T-cell (primary cell): ENCODE data around the gene GH2. TPM values are rescaled to one million over a fixed set of nuclear protein-coding genes. Genes with fewer than 3 reads are reported as not detected.
"Not testable (repeated sequence)": the region's sequence is repeated elsewhere in the genome, so short reads cannot be mapped to it uniquely, and the experiment has no call there.

ENCODE experiments used
- ATAC-seq, 4 experiments: fragments of 200-7000 bp in 3 of 4; fragments of 150-1000 bp in 1 of 4; cut with Tn5 transposase; replicated peaks in 1 of 4; 1 replicate in 3 of 4; 2 replicates in 1 of 4; pipeline ENCODE4 v1.10.0; 2021; ENCODE audit warnings: moderate library complexity in 3 of 4, mild to moderate bottlenecking in 2 of 4, moderate number of reproducible peaks in 1 of 4
- CTCF ChIA-PET, 2 donors: fragments of 300-600 bp; sonication (Branson Sonifier 250); formaldehyde crosslinking; loops; one replicate each; lab custom pipeline; 2022; ENCODE audit warnings: antibody characterized with exemption in 2 of 2; lab: Charles Lee
- POLR2A ChIA-PET, 2 donors: fragments of 300-600 bp; sonication (Branson Sonifier 250); formaldehyde crosslinking; loops; one replicate each; lab custom pipeline; 2022; ENCODE audit warnings: antibody characterized with exemption in 2 of 2; lab: Charles Lee
- DNase-seq, 35 experiments: peaks; one replicate each; pipeline versions ENCODE4 v3.0.0 to v3.0.0-alpha.2; 2013 to 2023
- H3K27ac ChIP-seq: one replicate; pipeline ENCODE4 v1.5.1; 2013; ENCODE audit warnings: low read length
- H3K27me3 ChIP-seq, 2 experiments: replicated peaks in 1 of 2; 1 replicate in 1 of 2; 2 replicates in 1 of 2; pipeline versions ENCODE4 v1.6.1 to v1.7.0; 2013; ENCODE audit warnings: low read length in 1 of 2, mixed read lengths in 1 of 2; ENCODE audit not compliant: control insufficient read depth in 2 of 2, insufficient read depth in 2 of 2; ENCODE audit errors: extremely low read depth in 1 of 2
- H3K36me3 ChIP-seq, 2 donors: 1 replicate in 1 of 2; 2 replicates in 1 of 2; pipeline versions ENCODE4 v1.6.1 to v1.7.0; 2013; ENCODE audit warnings: low read length in 1 of 2; ENCODE audit not compliant: control insufficient read depth in 2 of 2, insufficient read depth in 1 of 2; ENCODE audit errors: extremely low read depth in 1 of 2
- H3K4me1 ChIP-seq, 2 experiments: 1 replicate in 1 of 2; 2 replicates in 1 of 2; pipeline versions ENCODE4 v1.6.1 to v1.7.0; 2013; ENCODE audit warnings: low read length in 2 of 2, mixed read lengths in 1 of 2; ENCODE audit not compliant: insufficient read depth in 2 of 2, control insufficient read depth in 1 of 2; ENCODE audit errors: extremely low read depth in 1 of 2
- H3K4me3 ChIP-seq, 2 donors: 1 replicate in 1 of 2; 2 replicates in 1 of 2; pipeline versions ENCODE4 v1.5.1 to v1.7.0; 2013; ENCODE audit warnings: mild to moderate bottlenecking in 2 of 2, low read length in 1 of 2, moderate library complexity in 1 of 2; ENCODE audit not compliant: control insufficient read depth in 1 of 2; ENCODE audit errors: extremely low read depth in 1 of 2
- H3K9me3 ChIP-seq: 2 replicates; pipeline ENCODE4 v1.7.0; 2013
- H3K27ac Mint-ChIP-seq, 2 donors: one replicate each; pipeline ENCODE4 v1.8.0; 2020 to 2021; ENCODE audit warnings: mild to moderate bottlenecking in 2 of 2, mixed read lengths in 2 of 2
- H3K27me3 Mint-ChIP-seq, 2 donors: one replicate each; pipeline ENCODE4 v1.8.0; 2021 to 2022; ENCODE audit warnings: mixed read lengths in 2 of 2
- H3K36me3 Mint-ChIP-seq: one replicate; pipeline ENCODE4 v1.8.0; 2021; ENCODE audit warnings: mixed read lengths
- H3K4me1 Mint-ChIP-seq, 3 donors: one replicate each; pipeline ENCODE4 v1.8.0; 2020 to 2022; ENCODE audit warnings: mixed read lengths in 3 of 3, mild to moderate bottlenecking in 1 of 3
- H3K4me3 Mint-ChIP-seq, 3 donors: one replicate each; pipeline ENCODE4 v1.8.0; 2020 to 2022; ENCODE audit warnings: mild to moderate bottlenecking in 3 of 3, mixed read lengths in 3 of 3, moderate library complexity in 3 of 3
- H3K9me3 Mint-ChIP-seq, 3 donors: one replicate each; pipeline ENCODE4 v1.8.0; 2020 to 2022; ENCODE audit warnings: mixed read lengths in 3 of 3
- WGBS: methylation state at CpG from one replicate; pipeline ENCODE4 v1.1.5; 2013; ENCODE audit warnings: missing lambda C conversion rate; ENCODE audit not compliant: insufficient coverage; 5-methylcytosine and 5-hydroxymethylcytosine counted together
- total RNA-seq, 35 experiments: library from RNA in 6 of 35; stranded (reverse) in 6 of 35; fragments of 120-200 nt in 1 of 35; gene quantifications; one replicate each; pipeline versions ENCODE4 v1.2.1 to v1.2.4 and lab custom pipeline; 2013 to 2026

Gene GH2
- total RNA-seq, 5 donors from 2014 or later (not counting 1 experiment from before 2014, with no cell fraction given): not detected

GRCh38 chr17:63881337-63881736 lies 407 bp downstream of the GH2 start:
- H3K36me3 ChIP-seq, H3K4me3 ChIP-seq, ATAC-seq, H3K36me3 Mint-ChIP-seq, H3K4me1 ChIP-seq, H3K27ac Mint-ChIP-seq, H3K4me3 Mint-ChIP-seq, H3K9me3 Mint-ChIP-seq, H3K27ac ChIP-seq, H3K27me3 Mint-ChIP-seq, DNase-seq, POLR2A ChIA-PET, H3K4me1 Mint-ChIP-seq, H3K9me3 ChIP-seq: not testable (repeated sequence)
- CTCF ChIA-PET: interaction anchor here (0.6 to 1.1 kb wide), 2 partner anchors 12 to 147 kb away, joined by 3 to 5 read pairs; no protein-coding TSS in a partner anchor
- H3K27me3 ChIP-seq: peaks cover 0 to 23% of the 10 kb centered on the region in 2 experiments
- 92% methylated on average over 5 of the region's 11 CpGs for WGBS

DNA sequence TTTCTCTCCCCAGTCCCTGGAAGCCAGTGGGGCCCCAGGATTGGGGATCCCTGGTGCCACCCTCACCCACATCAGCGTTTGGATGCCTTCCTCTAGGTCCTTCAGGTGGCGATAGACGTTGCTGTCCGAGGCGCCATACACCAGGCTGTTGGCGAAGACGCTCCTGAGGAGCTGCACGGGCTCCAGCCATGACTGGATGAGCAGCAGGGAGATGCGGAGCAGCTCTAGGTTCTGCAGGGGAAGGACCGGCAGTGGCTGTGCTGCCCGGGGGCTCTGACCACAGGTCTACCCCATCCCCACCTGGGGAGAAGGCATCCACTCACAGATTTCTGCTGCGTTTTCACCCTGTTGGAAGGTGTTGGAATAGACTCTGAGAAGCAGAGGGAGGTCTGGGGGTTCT lies 1.0 kb downstream of the GH2 start:
- ChIA-PET CTCF (interaction anchor here in 1 of 2 donors (0.6 kb wide), 1 partner anchor 148 kb away, joined by 5 read pairs; no protein-coding TSS in a partner anchor), POLR2A (no interaction called here)
- H3K4me3 ChIP-seq: no peak overlapping the region
- whole genome bisulfite sequencing: 86% methylated on average over 7 of the region's 12 CpGs
- Mint-ChIP-seq H3K4me3 (no peak overlapping the region), H3K27ac (no peak overlapping the region), H3K36me3 (no peaks in the 10 kb centered on the region), H3K4me1 (peaks cover 0 to 1% (median 0%) of the 10 kb centered on the region in 3 donors), H3K9me3 (no peaks in the 10 kb centered on the region), H3K27me3 (no peaks in the 10 kb centered on the region)
- peaks cover 0 to 3% of the 10 kb centered on the region in 2 experiments for H3K4me1 ChIP-seq
- no peak overlapping the region for H3K27ac ChIP-seq
- H3K27me3 ChIP-seq: peaks cover 0 to 23% of the 10 kb centered on the region in 2 experiments
- no peaks in the 10 kb centered on the region for H3K9me3 ChIP-seq
- ATAC-seq: no peak
- DNase-seq: no peak
- no peaks in the 10 kb centered on the region for H3K36me3 ChIP-seq

GRCh38 chr17:63878413-63878812 lies 3.3 kb downstream of the GH2 start:
- H3K4me3 ChIP-seq, H3K36me3 ChIP-seq, H3K36me3 Mint-ChIP-seq, ATAC-seq, H3K27me3 Mint-ChIP-seq, H3K9me3 ChIP-seq, H3K4me1 Mint-ChIP-seq, H3K9me3 Mint-ChIP-seq, DNase-seq, H3K27ac ChIP-seq, H3K27ac Mint-ChIP-seq, H3K4me3 Mint-ChIP-seq, H3K4me1 ChIP-seq: not testable (repeated sequence)
- ChIA-PET POLR2A (interaction anchor here in 1 of 2 donors (0.6 kb wide), 1 partner anchor 309 kb away, joined by 6 read pairs; no protein-coding TSS in a partner anchor), CTCF (interaction anchor here in 1 of 2 donors (0.6 kb wide), 1 partner anchor 9 kb away, joined by 3 read pairs; no protein-coding TSS in a partner anchor)
- peaks cover 0 to 23% of the 10 kb centered on the region in 2 experiments for H3K27me3 ChIP-seq
- 81% methylated on average over 5 of the region's 9 CpGs for WGBS

DNA sequence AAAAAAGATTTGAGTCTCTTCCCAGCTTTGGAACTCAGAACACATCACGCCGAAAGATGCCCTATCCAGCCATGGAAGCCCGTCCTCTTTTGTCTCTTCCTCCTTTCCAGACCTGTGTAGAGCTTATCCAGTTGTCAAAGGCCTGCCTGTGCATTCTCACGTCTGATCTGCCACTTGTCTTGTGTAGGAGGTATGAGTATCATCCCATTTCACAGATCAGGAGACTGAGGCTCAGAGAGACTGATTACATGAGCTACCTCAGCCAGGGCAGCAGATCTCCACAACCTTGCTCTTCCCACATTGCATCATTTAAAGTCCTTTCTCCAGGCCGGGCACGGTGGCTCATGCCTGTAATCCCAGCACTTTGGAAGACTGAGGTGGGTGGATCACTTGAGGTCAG lies 7.1 kb downstream of the GH2 start:
- H3K9me3 ChIP-seq, H3K27ac ChIP-seq, H3K27ac Mint-ChIP-seq, H3K4me3 Mint-ChIP-seq, H3K9me3 Mint-ChIP-seq, H3K36me3 Mint-ChIP-seq, H3K4me1 Mint-ChIP-seq, H3K27me3 ChIP-seq, CTCF ChIA-PET, DNase-seq, POLR2A ChIA-PET, H3K36me3 ChIP-seq, H3K27me3 Mint-ChIP-seq, H3K4me3 ChIP-seq, H3K4me1 ChIP-seq, ATAC-seq: not testable (repeated sequence)
- WGBS: no CpG with 5 or more reads among the region's 6 CpGs

DNA sequence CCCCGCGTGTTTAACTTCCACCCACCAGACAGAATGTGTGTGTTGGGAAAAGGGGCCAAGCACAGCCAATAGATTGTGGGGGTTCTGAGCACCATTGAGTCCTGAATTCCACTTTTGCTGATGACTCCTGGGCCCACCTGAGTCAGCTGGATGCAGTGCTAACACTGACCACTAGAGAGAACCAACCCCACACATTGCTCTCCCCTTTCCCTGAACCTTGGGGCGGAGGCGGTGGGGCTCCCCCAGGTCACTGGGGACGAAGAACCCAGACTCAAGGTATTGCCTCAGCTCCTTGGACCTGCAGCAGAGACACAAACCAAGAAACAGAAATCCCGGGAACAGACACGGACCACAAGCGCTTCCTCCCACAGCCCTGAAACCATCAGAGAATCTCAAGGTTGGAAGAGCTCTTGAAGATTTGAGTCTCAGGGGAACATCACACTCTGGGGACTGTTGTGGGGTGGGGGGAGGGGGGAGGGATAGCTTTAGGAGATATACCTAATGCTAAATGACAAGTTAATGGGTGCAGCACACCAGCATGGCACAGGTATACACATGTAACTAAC lies 7.6 kb downstream of the GH2 start:
- H3K27me3 ChIP-seq, H3K9me3 ChIP-seq, H3K9me3 Mint-ChIP-seq, H3K27ac ChIP-seq, H3K36me3 Mint-ChIP-seq, H3K27ac Mint-ChIP-seq, H3K4me3 Mint-ChIP-seq, H3K36me3 ChIP-seq, H3K4me3 ChIP-seq, H3K4me1 Mint-ChIP-seq, ATAC-seq, CTCF ChIA-PET, H3K4me1 ChIP-seq, POLR2A ChIA-PET, H3K27me3 Mint-ChIP-seq, DNase-seq: not testable (repeated sequence)
- WGBS: no CpG with 5 or more reads among the region's 8 CpGs

- CTCF ChIA-PET: not testable (repeated sequence)
Measured at GRCh38 chr17:63873577-63873976, 8.2 kb downstream of the GH2 start, which contains the start of gene CSH2. Gene CSH2, minus strand, starts transcription at chr17:63873677. Its CDS starts 63 bp downstream, at chr17:63873614.

More at GRCh38 chr17:63873577-63873976, 8.2 kb downstream of the GH2 start, which contains the start of gene CSH2:
- H3K36me3 ChIP-seq, ATAC-seq, H3K4me3 ChIP-seq, H3K36me3 Mint-ChIP-seq, H3K27me3 Mint-ChIP-seq, H3K27ac Mint-ChIP-seq, H3K4me3 Mint-ChIP-seq, H3K4me1 ChIP-seq, POLR2A ChIA-PET, H3K27ac ChIP-seq, H3K9me3 Mint-ChIP-seq, H3K27me3 ChIP-seq, DNase-seq, H3K9me3 ChIP-seq, H3K4me1 Mint-ChIP-seq: not testable (repeated sequence)
- WGBS: no CpG with 5 or more reads among the region's 7 CpGs
